Dendritic cell treated with granulocyte-macrophage colony-stimulating factor and Interleukin-4, amounts not matched to agents 40 ng/mL and 50 ng/mL, for 4 days (primary cell): ENCODE data around the gene SPATS2.

Experiments used
- H3K27ac Mint-ChIP-seq: one replicate; pipeline ENCODE4 v1.8.0; 2022; ENCODE audit warnings: mild to moderate bottlenecking, mixed read lengths
- H3K27me3 Mint-ChIP-seq: one replicate; pipeline ENCODE4 v1.8.0; 2022; ENCODE audit warnings: mild to moderate bottlenecking, mixed read lengths
- H3K36me3 Mint-ChIP-seq: one replicate; pipeline ENCODE4 v1.8.0; 2022; ENCODE audit warnings: low read depth, mixed read lengths
- H3K4me1 Mint-ChIP-seq: one replicate; pipeline ENCODE4 v1.8.0; 2022; ENCODE audit warnings: low read depth, mixed read lengths
- H3K4me3 Mint-ChIP-seq: one replicate; pipeline ENCODE4 v1.8.0; 2022; ENCODE audit warnings: mild to moderate bottlenecking, moderate library complexity, mixed read lengths
- H3K9me3 Mint-ChIP-seq: one replicate; pipeline ENCODE4 v1.8.0; 2022; ENCODE audit warnings: mixed read lengths
- intact Hi-C: fragments of 100-400 bp; cut with micrococcal nuclease; formaldehyde crosslinking; loops from one replicate; pipeline ENCODE4 v1.15.0; 2022

The SPATS2 gene

DNA sequence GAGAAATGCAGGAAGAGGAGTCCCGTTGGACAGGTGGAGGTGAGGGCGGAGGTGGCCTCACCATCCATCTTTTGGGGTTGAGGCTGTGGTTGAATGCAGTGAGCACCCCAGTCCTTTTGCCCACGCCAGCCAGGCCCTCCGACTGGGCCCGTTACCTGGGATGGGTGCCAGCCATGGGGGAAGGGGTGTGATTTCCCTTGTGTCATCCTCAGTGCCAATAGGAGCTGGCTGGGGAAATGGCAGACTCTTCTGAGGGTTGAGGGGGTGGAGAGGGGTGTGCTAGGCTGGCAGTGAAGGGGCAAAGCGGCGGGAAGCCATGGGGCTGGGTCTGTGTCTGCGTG, 181.2 kb downstream of the SPATS2 start:
- H3K9me3 Mint-ChIP-seq: no peaks in the 10 kb centered on the region
- no peak overlapping the region for H3K27ac Mint-ChIP-seq
- H3K27me3 Mint-ChIP-seq: peaks cover 90% of the 10 kb centered on the region
- no peaks in the 10 kb centered on the region for H3K36me3 Mint-ChIP-seq
- intact Hi-C loops: no loop called here
- no peak overlapping the region for H3K4me3 Mint-ChIP-seq
- H3K4me1 Mint-ChIP-seq: peaks cover 23% of the 10 kb centered on the region

GRCh38 chr12:49548822-49549648, 181.8 kb downstream of the SPATS2 start:
- Mint-ChIP-seq H3K27me3 (peaks cover 86% of the 10 kb centered on the region), H3K4me3 (peak overlapping the region; percentile 64), H3K27ac (no peak overlapping the region), H3K9me3 (no peaks in the 10 kb centered on the region), H3K36me3 (no peaks in the 10 kb centered on the region), H3K4me1 (peaks cover 23% of the 10 kb centered on the region)
- intact Hi-C loops: no loop called here

- intact Hi-C loops: no loop called here
- Mint-ChIP-seq H3K4me3 (no peak overlapping the region), H3K9me3 (no peaks in the 10 kb centered on the region), H3K36me3 (no peaks in the 10 kb centered on the region), H3K27me3 (peaks cover 78% of the 10 kb centered on the region), H3K4me1 (peaks cover 23% of the 10 kb centered on the region), H3K27ac (no peak overlapping the region)
Measured at GRCh38 chr12:49549735-49550692, 182.8 kb downstream of the SPATS2 start.

DNA sequence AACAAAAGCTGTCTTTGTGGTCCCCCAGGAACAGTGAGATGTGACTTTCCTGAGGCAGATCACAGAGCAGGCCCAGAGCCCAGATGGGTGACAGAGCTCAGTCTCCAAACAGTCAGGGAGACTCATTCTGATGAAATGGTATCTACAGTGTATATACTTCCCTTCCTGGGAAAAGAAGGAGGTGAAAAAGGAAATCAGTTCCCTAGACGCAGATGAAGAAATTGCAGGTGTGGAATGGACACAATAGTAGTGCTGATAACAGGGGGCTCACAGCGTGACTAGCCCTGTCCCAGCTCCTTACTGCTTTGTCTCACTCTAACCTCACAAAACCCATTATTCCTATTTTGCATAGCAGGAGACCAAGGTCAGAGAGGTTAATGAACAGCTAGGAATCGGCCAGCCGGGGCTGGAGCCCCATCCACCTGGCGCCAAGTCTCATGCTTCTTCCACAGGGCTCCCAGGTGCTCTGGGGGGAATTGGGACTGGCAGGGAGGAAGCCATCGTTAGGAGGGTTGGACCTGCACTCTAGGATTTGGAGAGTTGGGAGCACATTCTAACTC, 183.5 kb downstream of the SPATS2 start:
- H3K4me1 Mint-ChIP-seq: peaks cover 23% of the 10 kb centered on the region
- peaks cover 70% of the 10 kb centered on the region for H3K27me3 Mint-ChIP-seq
- H3K27ac Mint-ChIP-seq: no peak overlapping the region
- no peaks in the 10 kb centered on the region for H3K9me3 Mint-ChIP-seq
- intact Hi-C loops: no loop called here
- no peak overlapping the region for H3K4me3 Mint-ChIP-seq
- H3K36me3 Mint-ChIP-seq: peaks cover 1% of the 10 kb centered on the region

DNA sequence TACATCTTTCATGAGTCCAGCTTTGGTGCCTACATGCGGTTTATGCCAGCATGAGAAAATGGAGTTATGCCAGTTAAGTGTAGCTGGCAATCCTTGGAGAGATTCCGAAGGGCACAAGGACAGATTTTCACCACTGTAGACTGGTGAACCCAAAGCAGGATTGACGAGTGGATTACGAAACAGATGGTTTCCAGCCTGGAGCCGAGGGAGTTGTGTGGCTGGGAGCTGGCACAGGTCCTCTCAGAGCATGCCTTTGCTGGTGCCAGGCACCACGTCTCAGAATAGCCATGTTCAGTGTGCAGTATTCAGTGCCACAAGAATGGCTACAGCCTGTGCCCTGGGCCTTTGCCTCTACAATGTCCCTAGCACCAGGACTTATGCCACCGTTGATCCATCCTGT, 184.8 kb downstream of the SPATS2 start:
- intact Hi-C loops: no loop called here
- no peaks in the 10 kb centered on the region for H3K9me3 Mint-ChIP-seq
- H3K27me3 Mint-ChIP-seq: peaks cover 60% of the 10 kb centered on the region
- H3K27ac Mint-ChIP-seq: no peak overlapping the region
- H3K36me3 Mint-ChIP-seq: peaks cover 14% of the 10 kb centered on the region
- peaks cover 23% of the 10 kb centered on the region for H3K4me1 Mint-ChIP-seq
- H3K4me3 Mint-ChIP-seq: no peak overlapping the region

- H3K4me1 Mint-ChIP-seq: peaks cover 23% of the 10 kb centered on the region
- H3K9me3 Mint-ChIP-seq: no peaks in the 10 kb centered on the region
- peaks cover 18% of the 10 kb centered on the region for H3K36me3 Mint-ChIP-seq
- peaks cover 57% of the 10 kb centered on the region for H3K27me3 Mint-ChIP-seq
- intact Hi-C loops: no loop called here
- H3K4me3 Mint-ChIP-seq: no peak overlapping the region
- H3K27ac Mint-ChIP-seq: no peak overlapping the region
Measured at GRCh38 chr12:49552425-49552824, 185.2 kb downstream of the SPATS2 start.

DNA sequence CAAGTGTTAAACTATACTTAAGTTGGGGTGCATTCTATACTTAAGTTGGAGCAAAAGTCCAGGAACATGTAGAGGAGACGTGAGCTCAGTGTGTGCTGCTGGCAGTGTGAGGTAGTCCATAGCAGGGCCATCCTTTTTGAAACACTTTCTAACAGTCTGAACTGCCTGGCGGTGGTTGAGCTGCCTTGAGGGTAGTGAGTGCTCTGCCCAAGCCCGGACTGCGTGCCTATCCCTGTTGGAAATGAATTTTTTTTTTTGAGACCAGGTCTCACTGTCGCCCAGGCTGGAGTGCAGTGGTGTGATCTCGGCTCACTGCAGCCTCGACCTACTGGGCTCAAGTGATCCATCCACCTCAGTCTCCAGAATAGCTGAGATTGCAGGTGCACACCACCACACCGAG, 185.6 kb downstream of the SPATS2 start:
- Mint-ChIP-seq H3K4me3 (no peak overlapping the region), H3K9me3 (no peaks in the 10 kb centered on the region), H3K36me3 (peaks cover 22% of the 10 kb centered on the region), H3K27ac (no peak overlapping the region), H3K4me1 (peaks cover 23% of the 10 kb centered on the region), H3K27me3 (peaks cover 52% of the 10 kb centered on the region)
- intact Hi-C loops: no loop called here

DNA sequence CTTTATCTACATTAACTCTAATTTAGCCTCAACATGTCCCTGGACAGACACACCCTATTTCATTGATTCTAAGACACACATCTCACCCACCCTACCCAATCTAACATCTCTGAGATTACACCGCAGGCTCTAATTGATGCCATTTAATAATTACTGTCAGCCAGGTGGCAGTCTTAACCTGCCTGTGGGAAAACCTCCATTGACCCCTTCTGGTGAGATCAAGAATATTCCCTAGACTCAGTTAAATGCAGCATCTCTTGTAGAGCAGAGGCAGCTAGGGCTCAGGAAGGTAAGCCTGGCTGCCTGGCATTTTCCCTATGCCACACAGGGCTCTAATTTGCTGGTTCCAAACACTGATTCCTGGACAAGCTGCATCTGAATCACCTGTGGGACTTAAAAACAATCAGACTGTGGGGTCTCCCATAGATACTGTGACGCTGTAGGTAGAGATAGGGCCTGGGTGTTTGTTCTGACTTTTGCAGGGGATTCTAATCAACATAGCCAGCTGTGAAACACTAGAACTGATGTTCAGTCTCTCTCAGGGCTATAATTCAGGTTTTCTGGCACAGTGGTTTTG, 186.3 kb downstream of the SPATS2 start:
- Mint-ChIP-seq H3K36me3 (peaks cover 29% of the 10 kb centered on the region), H3K4me3 (no peak overlapping the region), H3K27me3 (peaks cover 45% of the 10 kb centered on the region), H3K9me3 (no peaks in the 10 kb centered on the region), H3K4me1 (peaks cover 18% of the 10 kb centered on the region), H3K27ac (no peak overlapping the region)
- intact Hi-C loops: no loop called here

DNA sequence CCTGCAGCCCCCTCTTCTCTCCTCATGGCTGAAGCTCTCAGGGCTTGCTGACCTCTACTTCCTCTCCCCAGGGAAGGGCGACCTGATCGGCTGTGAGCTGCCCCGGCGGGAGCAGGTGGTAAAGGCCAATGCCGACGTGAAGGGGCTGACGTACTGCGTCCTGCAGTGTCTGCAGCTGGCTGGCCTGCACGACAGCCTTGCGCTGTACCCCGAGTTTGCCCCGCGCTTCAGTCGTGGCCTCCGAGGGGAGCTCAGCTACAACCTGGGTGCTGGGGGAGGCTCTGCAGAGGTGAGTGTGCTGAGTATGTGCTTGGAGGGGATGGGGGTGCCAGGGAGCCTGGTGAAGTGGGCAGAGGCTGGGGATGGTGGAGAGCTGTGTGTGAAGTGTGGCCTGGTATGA, 187.0 kb downstream of the SPATS2 start:
- Mint-ChIP-seq H3K9me3 (no peaks in the 10 kb centered on the region), H3K4me3 (no peak overlapping the region), H3K36me3 (peaks cover 36% of the 10 kb centered on the region), H3K4me1 (peaks cover 12% of the 10 kb centered on the region), H3K27me3 (peaks cover 38% of the 10 kb centered on the region), H3K27ac (peak overlapping the region; percentile 25)
- intact Hi-C loops: no loop called here

DNA sequence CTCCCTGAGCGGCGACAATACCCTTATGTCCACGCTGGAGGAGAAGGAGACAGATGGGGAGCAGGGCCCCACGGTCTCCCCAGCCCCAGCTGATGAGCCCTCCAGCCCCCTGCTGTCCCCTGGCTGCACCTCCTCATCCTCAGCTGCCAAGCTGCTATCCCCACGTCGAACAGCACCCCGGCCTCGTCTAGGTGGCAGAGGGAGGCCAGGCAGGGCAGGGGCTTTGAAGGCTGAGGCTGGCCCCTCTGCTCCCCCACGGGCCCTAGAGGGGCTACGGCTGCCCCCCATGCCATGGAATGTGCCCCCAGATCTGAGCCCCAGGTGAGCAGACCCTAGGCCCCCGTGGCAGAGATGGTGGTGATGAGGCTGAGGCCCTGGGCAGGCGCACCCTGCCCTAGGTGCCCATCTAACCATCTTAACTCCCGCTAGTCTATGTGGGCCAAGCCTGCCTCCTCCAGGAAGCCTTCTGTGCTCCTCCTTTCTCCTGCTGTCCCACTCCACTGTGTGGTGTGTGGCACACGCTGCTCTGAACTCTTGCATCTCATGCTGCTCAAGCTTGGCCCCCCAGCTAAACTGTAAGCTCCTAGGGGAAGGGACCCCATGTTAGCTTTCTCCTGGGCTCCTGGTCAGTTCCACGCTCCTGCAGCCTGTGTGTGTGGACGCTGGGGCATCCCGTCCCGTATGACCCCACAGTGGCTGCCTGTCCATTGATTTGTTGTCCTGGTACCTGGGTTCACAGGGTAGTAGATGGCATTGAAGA, 188.5 kb downstream of the SPATS2 start:
- H3K36me3 Mint-ChIP-seq: peaks cover 51% of the 10 kb centered on the region
- no peaks in the 10 kb centered on the region for H3K9me3 Mint-ChIP-seq
- intact Hi-C loops: no loop called here

DNA sequence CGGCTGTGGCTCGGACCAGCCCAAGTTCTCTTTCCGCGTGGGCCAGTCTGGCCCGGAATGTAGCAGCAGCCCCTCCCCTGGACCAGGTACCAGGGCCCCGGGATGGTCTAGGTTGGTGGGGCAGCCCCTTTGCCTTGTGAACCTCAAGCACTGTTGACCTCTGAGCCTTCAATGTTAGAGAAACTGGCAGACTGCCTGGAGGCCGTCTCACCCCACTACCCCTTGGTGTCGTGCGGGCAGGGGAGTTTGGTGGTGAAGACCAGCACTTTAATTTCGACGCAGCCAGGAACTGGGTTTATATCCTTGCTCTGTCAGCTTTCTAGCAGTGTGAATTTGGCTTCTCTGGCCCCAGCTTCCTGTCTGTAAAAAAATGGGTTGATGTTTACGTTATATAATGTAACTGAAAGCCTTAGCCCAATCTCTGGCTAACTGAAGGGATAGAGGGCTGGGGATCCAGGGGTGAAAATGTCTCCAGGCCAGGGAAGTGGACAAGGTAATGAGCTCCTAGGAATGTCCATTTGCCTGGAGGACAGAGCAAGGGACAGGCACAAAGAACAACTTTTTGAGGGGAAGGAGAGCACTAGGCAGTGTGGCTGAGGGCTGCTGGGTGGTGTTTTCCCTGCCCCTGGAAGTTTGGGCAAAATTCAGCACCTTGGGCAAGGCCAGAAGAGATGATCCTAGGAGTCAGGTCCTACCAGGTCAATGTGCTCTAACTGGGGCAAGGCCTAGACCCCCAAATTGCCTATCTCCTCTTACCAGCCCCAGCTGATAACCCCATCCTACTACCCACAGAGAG, 189.3 kb downstream of the SPATS2 start:
- H3K27ac Mint-ChIP-seq: no peak overlapping the region

More for the DNA sequence above, 188.5 kb downstream of the SPATS2 start:
- no peak overlapping the region for H3K27ac Mint-ChIP-seq
- H3K4me3 Mint-ChIP-seq: no peak overlapping the region
- peaks cover 5% of the 10 kb centered on the region for H3K4me1 Mint-ChIP-seq
- peaks cover 24% of the 10 kb centered on the region for H3K27me3 Mint-ChIP-seq

DNA sequence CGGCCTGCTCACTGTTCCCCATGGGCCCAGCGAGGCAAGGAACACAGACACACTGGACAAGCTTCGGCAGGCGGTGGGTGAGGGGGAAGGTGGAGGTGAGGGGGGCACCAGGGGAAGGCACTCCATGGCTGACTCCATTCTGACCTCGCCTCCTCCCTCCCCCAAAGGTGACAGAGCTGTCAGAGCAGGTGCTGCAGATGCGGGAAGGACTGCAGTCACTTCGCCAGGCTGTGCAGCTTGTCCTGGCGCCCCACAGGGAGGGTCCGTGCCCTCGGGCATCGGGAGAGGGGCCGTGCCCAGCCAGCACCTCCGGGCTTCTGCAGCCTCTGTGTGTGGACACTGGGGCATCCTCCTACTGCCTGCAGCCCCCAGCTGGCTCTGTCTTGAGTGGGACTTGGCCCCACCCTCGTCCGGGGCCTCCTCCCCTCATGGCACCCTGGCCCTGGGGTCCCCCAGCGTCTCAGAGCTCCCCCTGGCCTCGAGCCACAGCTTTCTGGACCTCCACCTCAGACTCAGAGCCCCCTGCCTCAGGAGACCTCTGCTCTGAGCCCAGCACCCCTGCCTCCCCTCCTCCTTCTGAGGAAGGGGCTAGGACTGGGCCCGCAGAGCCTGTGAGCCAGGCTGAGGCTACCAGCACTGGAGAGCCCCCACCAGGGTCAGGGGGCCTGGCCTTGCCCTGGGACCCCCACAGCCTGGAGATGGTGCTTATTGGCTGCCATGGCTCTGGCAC, 190.1 kb downstream of the SPATS2 start:
- Mint-ChIP-seq H3K27me3 (peaks cover 13% of the 10 kb centered on the region), H3K36me3 (peaks cover 67% of the 10 kb centered on the region), H3K27ac (no peak overlapping the region), H3K9me3 (no peaks in the 10 kb centered on the region), H3K4me1 (peaks cover 3% of the 10 kb centered on the region), H3K4me3 (no peak overlapping the region)
- intact Hi-C loops: no loop called here

More for the DNA sequence above, 189.3 kb downstream of the SPATS2 start:
- H3K4me3 Mint-ChIP-seq: no peak overlapping the region
- H3K9me3 Mint-ChIP-seq: no peaks in the 10 kb centered on the region
- peaks cover 5% of the 10 kb centered on the region for H3K4me1 Mint-ChIP-seq
- intact Hi-C loops: no loop called here
- peaks cover 19% of the 10 kb centered on the region for H3K27me3 Mint-ChIP-seq
- peaks cover 59% of the 10 kb centered on the region for H3K36me3 Mint-ChIP-seq
